Activated T-cell treated with anti-CD3 and anti-CD28 coated beads, Interleukin-2, amount 50 U/mL, for 24 hours (primary cell): Measurements from ENCODE around the gene CIBAR2.
"Not testable (repeated sequence)": the region's sequence is repeated elsewhere in the genome, so short reads cannot be mapped to it uniquely, and the experiment has no call there.

ENCODE experiments used
- DNase-seq: peaks from one replicate; pipeline ENCODE4 v3.0.0-alpha.2; 2020
- H3K27ac Mint-ChIP-seq: 2 replicates; pipeline ENCODE4 v1.8.0; 2020; ENCODE audit warnings: mild to moderate bottlenecking, mixed read lengths
- H3K27me3 Mint-ChIP-seq: 2 replicates; pipeline ENCODE4 v1.8.0; 2020; ENCODE audit warnings: mixed read lengths
- H3K36me3 Mint-ChIP-seq: 2 replicates; pipeline ENCODE4 v1.8.0; 2020; ENCODE audit warnings: low read depth, mixed read lengths
- H3K4me1 Mint-ChIP-seq: 2 replicates; pipeline ENCODE4 v1.8.0; 2020; ENCODE audit warnings: low read depth, mixed read lengths
- H3K4me3 Mint-ChIP-seq: 2 replicates; pipeline ENCODE4 v1.8.0; 2020; ENCODE audit warnings: mild to moderate bottlenecking, moderate library complexity, mixed read lengths
- H3K9me3 Mint-ChIP-seq: 2 replicates; pipeline ENCODE4 v1.8.0; 2020; ENCODE audit warnings: mixed read lengths

CIBAR2 gene

GRCh38 chr16:85065099-85065498 is 47.2 kb downstream of the CIBAR2 start:
- Mint-ChIP-seq H3K4me3 (no peak overlapping the region), H3K36me3 (peaks cover 28% of the 10 kb centered on the region), H3K4me1 (peaks cover 11% of the 10 kb centered on the region), H3K27me3 (no peaks in the 10 kb centered on the region), H3K27ac (no peak overlapping the region), H3K9me3 (no peaks in the 10 kb centered on the region)
- no peak for DNase-seq

DNA sequence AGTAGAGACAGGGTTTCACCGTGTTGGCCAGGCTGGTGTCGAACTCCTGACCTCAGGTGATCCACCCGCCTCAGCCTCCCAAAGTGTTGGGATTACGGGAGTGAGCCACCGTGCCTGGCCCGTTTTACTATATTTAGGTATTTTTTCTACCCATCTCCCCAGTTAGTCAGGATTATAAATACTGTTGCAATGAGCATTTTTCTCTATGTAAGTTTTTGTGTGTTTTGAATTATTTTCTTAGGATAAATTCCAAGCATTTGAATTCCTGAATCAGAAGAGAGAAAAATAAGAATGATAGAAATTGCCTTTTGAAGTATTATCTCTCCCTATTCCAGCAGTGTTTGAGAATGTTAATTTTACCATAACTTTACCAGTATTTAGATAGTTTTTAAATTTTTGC is 48.1 kb downstream of the CIBAR2 start:
- DNase-seq = no peak
- Mint-ChIP-seq H3K4me1 (peaks cover 12% of the 10 kb centered on the region), H3K27ac (no peak overlapping the region), H3K27me3 (no peaks in the 10 kb centered on the region), H3K4me3 (no peak overlapping the region), H3K36me3 (peaks cover 20% of the 10 kb centered on the region), H3K9me3 (no peaks in the 10 kb centered on the region)

GRCh38 chr16:85062845-85063244 is 49.4 kb downstream of the CIBAR2 start:
- H3K27ac Mint-ChIP-seq = no peak overlapping the region
- peaks cover 21% of the 10 kb centered on the region for H3K4me1 Mint-ChIP-seq
- no peak for DNase-seq
- no peaks in the 10 kb centered on the region for H3K27me3 Mint-ChIP-seq
- peaks cover 15% of the 10 kb centered on the region for H3K36me3 Mint-ChIP-seq
- no peak overlapping the region for H3K4me3 Mint-ChIP-seq
- H3K9me3 Mint-ChIP-seq = no peaks in the 10 kb centered on the region

DNA sequence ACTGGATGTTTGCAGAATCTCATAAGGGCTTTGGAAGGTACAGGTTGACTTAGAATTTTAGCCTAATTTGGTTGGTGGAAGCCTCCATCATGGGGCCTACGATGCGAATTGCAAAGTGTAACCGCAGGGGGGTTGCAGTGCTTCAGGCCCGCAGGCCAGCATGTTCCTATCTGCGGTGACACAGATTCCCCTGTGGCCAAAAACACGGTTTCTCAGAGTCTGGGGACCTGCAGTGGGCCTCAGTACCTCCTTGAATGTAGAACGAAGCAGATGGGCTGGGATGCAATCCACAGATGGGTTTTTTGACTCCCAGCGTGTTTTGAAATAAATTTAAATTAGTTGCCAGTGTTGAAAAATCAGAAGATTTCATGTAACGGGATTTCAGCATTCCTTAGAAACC is 49.9 kb downstream of the CIBAR2 start:
- Mint-ChIP-seq H3K9me3 (no peaks in the 10 kb centered on the region), H3K27me3 (no peaks in the 10 kb centered on the region), H3K4me3 (no peak overlapping the region), H3K4me1 (peaks cover 26% of the 10 kb centered on the region), H3K27ac (no peak overlapping the region), H3K36me3 (peaks cover 9% of the 10 kb centered on the region)
- DNase-seq = no peak

- DNase-seq = no peak
- Mint-ChIP-seq H3K9me3 (no peaks in the 10 kb centered on the region), H3K27me3 (no peaks in the 10 kb centered on the region), H3K4me1 (peaks cover 34% of the 10 kb centered on the region), H3K27ac (no peak overlapping the region), H3K4me3 (no peak overlapping the region), H3K36me3 (peaks cover 7% of the 10 kb centered on the region)
These were observed 50.7 kb downstream of the CIBAR2 start for GRCh38 chr16:85061566-85061965.

DNA sequence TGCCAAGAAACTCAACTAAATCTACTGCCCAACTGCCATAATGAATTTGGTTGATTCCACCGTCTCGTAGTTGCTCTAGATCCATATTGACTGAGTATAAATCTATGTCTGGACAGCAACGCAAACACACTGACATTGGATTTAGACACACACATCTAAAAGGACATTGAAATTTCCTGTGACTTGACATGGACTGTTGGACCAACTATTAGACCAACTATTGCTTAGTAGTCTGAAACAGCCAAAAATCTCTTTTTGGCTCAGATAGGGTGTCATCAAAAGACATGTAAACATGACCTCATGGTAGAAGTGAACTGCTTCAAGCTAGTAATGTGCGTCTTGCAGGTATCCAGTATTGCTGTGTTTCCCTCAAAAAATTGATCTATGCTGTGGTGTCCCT is 53.4 kb downstream of the CIBAR2 start:
- no peak overlapping the region for H3K27ac Mint-ChIP-seq
- peaks cover 7% of the 10 kb centered on the region for H3K36me3 Mint-ChIP-seq
- DNase-seq = no peak
- H3K4me1 Mint-ChIP-seq = peaks cover 58% of the 10 kb centered on the region
- no peaks in the 10 kb centered on the region for H3K9me3 Mint-ChIP-seq
- no peaks in the 10 kb centered on the region for H3K27me3 Mint-ChIP-seq
- no peak overlapping the region for H3K4me3 Mint-ChIP-seq

DNA sequence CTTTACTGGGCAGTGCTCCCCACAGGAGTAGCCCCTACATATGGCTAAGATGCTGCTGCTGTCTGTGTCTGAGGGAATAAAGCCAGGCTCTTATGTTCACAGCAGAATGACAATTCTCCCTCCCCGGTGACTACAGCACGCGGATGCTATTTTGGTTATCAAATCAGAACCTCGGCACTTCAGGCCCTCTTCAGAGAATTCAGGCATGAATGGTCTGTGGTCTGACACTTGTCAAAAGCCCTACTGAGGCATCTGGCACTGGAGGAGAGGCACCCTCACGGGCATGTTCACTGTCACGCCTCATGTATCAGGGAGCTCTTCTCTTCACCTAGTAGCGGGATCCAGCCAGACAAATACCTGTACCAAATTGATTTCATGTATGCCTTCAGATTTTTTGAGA is 54.3 kb downstream of the CIBAR2 start:
- no peak for DNase-seq
- H3K27ac Mint-ChIP-seq = no peak overlapping the region
- peaks cover 9% of the 10 kb centered on the region for H3K36me3 Mint-ChIP-seq
- H3K9me3 Mint-ChIP-seq = no peaks in the 10 kb centered on the region
- H3K4me3 Mint-ChIP-seq = no peak overlapping the region
- peaks cover 61% of the 10 kb centered on the region for H3K4me1 Mint-ChIP-seq
- no peaks in the 10 kb centered on the region for H3K27me3 Mint-ChIP-seq

GRCh38 chr16:85057212-85057889 is 54.9 kb downstream of the CIBAR2 start:
- H3K4me1 Mint-ChIP-seq = peaks cover 60% of the 10 kb centered on the region
- peaks cover 11% of the 10 kb centered on the region for H3K36me3 Mint-ChIP-seq
- H3K4me3 Mint-ChIP-seq = no peak overlapping the region
- DNase-seq = no peak
- no peaks in the 10 kb centered on the region for H3K9me3 Mint-ChIP-seq
- H3K27ac Mint-ChIP-seq = peak overlapping the region; percentile 93
- H3K27me3 Mint-ChIP-seq = no peaks in the 10 kb centered on the region

- Mint-ChIP-seq H3K4me1 (peaks cover 56% of the 10 kb centered on the region), H3K27ac (peak overlapping the region; percentile 93), H3K36me3 (peaks cover 11% of the 10 kb centered on the region), H3K9me3 (no peaks in the 10 kb centered on the region), H3K4me3 (peak overlapping the region; percentile 64), H3K27me3 (no peaks in the 10 kb centered on the region)
- peak; percentile 40 for DNase-seq
These were observed 56.0 kb downstream of the CIBAR2 start for GRCh38 chr16:85056211-85056748.

- peak overlapping the region; percentile 93 for H3K27ac Mint-ChIP-seq
- peaks cover 11% of the 10 kb centered on the region for H3K36me3 Mint-ChIP-seq
- H3K27me3 Mint-ChIP-seq = no peaks in the 10 kb centered on the region
- H3K9me3 Mint-ChIP-seq = no peaks in the 10 kb centered on the region
- DNase-seq = peak; percentile 74
- H3K4me3 Mint-ChIP-seq = peak overlapping the region; percentile 64
- H3K4me1 Mint-ChIP-seq = peaks cover 59% of the 10 kb centered on the region
These were observed 56.6 kb downstream of the CIBAR2 start for GRCh38 chr16:85055493-85056210.

DNA sequence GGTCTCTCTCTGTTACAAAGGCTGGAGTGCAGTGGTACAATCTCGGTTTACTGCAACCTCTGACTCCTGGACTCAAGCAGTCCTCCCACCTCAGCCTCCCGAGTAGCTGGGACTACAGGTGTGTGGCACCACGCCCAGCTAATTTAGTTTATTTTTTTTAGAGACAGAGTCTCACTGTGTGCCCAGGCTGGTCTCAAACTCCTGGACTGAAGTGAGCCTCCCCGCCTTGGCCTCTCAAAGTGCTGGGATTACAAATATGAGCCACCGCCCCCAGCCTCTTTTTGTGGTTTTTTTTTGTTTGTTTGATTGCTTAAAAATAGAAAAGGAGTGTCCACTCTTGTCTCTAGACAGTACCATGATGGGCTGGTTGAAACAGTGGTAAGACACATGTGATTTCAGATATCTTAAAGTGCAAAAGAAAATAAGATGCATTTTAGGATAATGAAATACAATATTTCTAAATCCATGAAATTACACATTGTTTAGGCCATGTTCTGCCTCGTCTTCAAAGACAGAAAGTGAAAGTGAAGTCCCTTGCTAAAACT is 57.3 kb downstream of the CIBAR2 start:
- H3K4me3 Mint-ChIP-seq = peak overlapping the region; percentile 64
- no peak for DNase-seq
- H3K36me3 Mint-ChIP-seq = peaks cover 11% of the 10 kb centered on the region
- no peaks in the 10 kb centered on the region for H3K27me3 Mint-ChIP-seq
- peak overlapping the region; percentile 93 for H3K27ac Mint-ChIP-seq
- peaks cover 63% of the 10 kb centered on the region for H3K4me1 Mint-ChIP-seq
- H3K9me3 Mint-ChIP-seq = no peaks in the 10 kb centered on the region

DNA sequence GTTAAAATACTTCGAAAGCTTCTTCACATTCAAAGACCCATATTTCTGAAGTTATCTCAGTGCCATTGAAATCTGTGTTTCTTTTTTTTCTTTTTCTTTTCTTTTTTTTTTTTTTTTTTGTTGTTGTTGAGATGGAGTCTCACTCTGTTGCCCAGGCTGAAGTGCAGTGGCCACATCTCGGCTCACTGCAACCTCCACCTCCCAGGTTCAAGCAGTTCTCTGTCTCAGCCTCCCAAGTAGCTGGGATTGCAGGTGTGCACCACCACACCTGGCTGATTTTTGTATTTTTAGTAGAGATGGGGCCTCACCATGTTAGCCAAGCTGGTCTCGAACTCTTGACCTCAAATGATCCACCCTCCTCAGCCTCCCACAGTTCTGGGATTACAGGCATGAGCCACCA is 58.0 kb downstream of the CIBAR2 start:
- DNase-seq, H3K27me3 Mint-ChIP-seq, H3K4me3 Mint-ChIP-seq, H3K9me3 Mint-ChIP-seq: not testable (repeated sequence)
- Mint-ChIP-seq H3K4me1 (peaks cover 69% of the 10 kb centered on the region), H3K27ac (peak overlapping the region; percentile 93), H3K36me3 (peaks cover 11% of the 10 kb centered on the region)

GRCh38 chr16:85052536-85052935 is 59.7 kb downstream of the CIBAR2 start:
- Mint-ChIP-seq H3K4me1 (peaks cover 59% of the 10 kb centered on the region), H3K9me3 (no peaks in the 10 kb centered on the region), H3K36me3 (peaks cover 6% of the 10 kb centered on the region), H3K4me3 (no peak overlapping the region), H3K27me3 (no peaks in the 10 kb centered on the region), H3K27ac (no peak overlapping the region)
- no peak for DNase-seq

GRCh38 chr16:85051683-85052082 is 60.6 kb downstream of the CIBAR2 start:
- peaks cover 59% of the 10 kb centered on the region for H3K4me1 Mint-ChIP-seq
- no peaks in the 10 kb centered on the region for H3K9me3 Mint-ChIP-seq
- H3K27ac Mint-ChIP-seq = no peak overlapping the region

DNA sequence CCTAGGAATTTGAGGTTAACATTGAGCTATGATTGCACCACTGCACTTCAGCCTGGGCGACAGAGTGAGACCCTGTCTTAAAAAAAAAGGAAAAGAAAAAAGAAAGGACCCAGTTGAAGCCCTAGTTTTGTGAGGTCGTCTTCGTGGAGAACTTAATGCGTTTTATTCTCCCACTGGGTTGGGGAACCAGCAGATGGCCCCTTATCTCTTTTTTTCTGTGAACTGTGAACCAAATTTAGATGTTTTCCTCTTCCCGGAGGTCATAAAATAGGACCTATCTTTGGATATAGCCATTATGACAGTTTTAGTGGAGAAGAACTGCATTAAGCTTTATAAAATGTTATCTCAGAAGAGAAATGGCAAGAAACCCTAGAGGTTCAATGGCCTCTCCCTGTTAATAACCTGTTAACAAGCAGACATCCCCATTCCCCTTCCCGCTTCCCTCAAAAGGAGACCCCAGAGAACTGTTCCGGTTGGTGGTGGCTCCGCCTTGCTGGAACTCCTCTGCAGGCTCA is 61.1 kb downstream of the CIBAR2 start:
- peaks cover 7% of the 10 kb centered on the region for H3K36me3 Mint-ChIP-seq

More at GRCh38 chr16:85051683-85052082, 60.6 kb downstream of the CIBAR2 start:
- Mint-ChIP-seq H3K27me3 (no peaks in the 10 kb centered on the region), H3K4me3 (no peak overlapping the region), H3K36me3 (peaks cover 7% of the 10 kb centered on the region)
- DNase-seq = no peak

More for the DNA sequence above, 61.1 kb downstream of the CIBAR2 start:
- no peak for DNase-seq
- Mint-ChIP-seq H3K27me3 (no peaks in the 10 kb centered on the region), H3K27ac (no peak overlapping the region), H3K9me3 (no peaks in the 10 kb centered on the region), H3K4me1 (peaks cover 59% of the 10 kb centered on the region), H3K4me3 (no peak overlapping the region)
